HepG2 (cell line): ENCODE measurements around the gene CAPZB. TPM values are rescaled to one million over a fixed set of nuclear protein-coding genes. Genes with fewer than 3 reads are reported as not detected.

Experiments used
- CHCHD3 ChIP-seq: sonication (generic); formaldehyde crosslinking; IDR thresholded peaks from 2 replicates; pipeline ENCODE4 v1.8.0; 2022; ENCODE audit warnings: mild to moderate bottlenecking, missing genetic modification reagents, moderate library complexity
- DBP ChIP-seq: sonication (generic); formaldehyde crosslinking; IDR thresholded peaks from 2 replicates; pipeline ENCODE4 v1.4.0; 2020; ENCODE audit warnings: missing genetic modification reagents; ENCODE audit errors: not compliant biosample characterization
- ELK4 ChIP-seq: sonication (generic); formaldehyde crosslinking; IDR thresholded peaks from 2 replicates; pipeline ENCODE4 v1.9.0; 2021; ENCODE audit warnings: missing genetic modification reagents, borderline replicate concordance
- GTF3A ChIP-seq: sonication (generic); formaldehyde crosslinking; conservative IDR thresholded peaks from 2 replicates; pipeline ENCODE4 v1.4.0; 2020; ENCODE audit warnings: mild to moderate bottlenecking, missing genetic modification reagents
- HNF1B ChIP-seq: sonication (generic); formaldehyde crosslinking; IDR thresholded peaks from 2 replicates; pipeline ENCODE4 v1.5.1; 2020; ENCODE audit warnings: mild to moderate bottlenecking, moderate library complexity, missing genetic modification reagents
- IRX3 ChIP-seq: sonication (generic); formaldehyde crosslinking; IDR thresholded peaks from 2 replicates; pipeline ENCODE4 v1.8.1; 2023; ENCODE audit warnings: mild to moderate bottlenecking, low read depth, missing genetic modification reagents, borderline replicate concordance
- JUN ChIP-seq: sonication (generic); formaldehyde crosslinking; IDR thresholded peaks from 2 replicates; pipeline ENCODE4 v1.4.0; 2020; ENCODE audit warnings: mild to moderate bottlenecking, missing genetic modification reagents
- LCORL ChIP-seq, 2 experiments: fragments of 450-650 bp in 1 of 2; sonication (generic) in 1 of 2; formaldehyde crosslinking in 1 of 2; IDR thresholded peaks; 2 replicates each; pipeline versions ENCODE4 v1.5.0 to v1.6.1; 2017 to 2020; ENCODE audit warnings: antibody characterized with exemption in 1 of 2, missing genetic modification reagents in 1 of 2
- MBNL3 ChIP-seq: fragments of 250-450 bp; sonication (Bioruptor Pico); conservative IDR thresholded peaks from 2 replicates; pipeline ENCODE4 v1.8.0; 2022; ENCODE audit warnings: mild to moderate bottlenecking, inconsistent platforms
- MTA3 ChIP-seq: sonication (generic); formaldehyde crosslinking; IDR thresholded peaks from 2 replicates; pipeline ENCODE4 v1.4.0; 2020; ENCODE audit warnings: missing genetic modification reagents
- NFYC ChIP-seq: IDR thresholded peaks from 2 replicates; pipeline ENCODE4 v1.6.1; 2016; ENCODE audit warnings: missing genetic modification reagents, missing compliant biosample characterization
- POGZ ChIP-seq: sonication (generic); formaldehyde crosslinking; IDR thresholded peaks from 2 replicates; pipeline ENCODE4 v1.4.0; 2020; ENCODE audit warnings: mild to moderate bottlenecking, missing genetic modification reagents
- SUZ12 ChIP-seq: fragments of 150-350 bp; IDR thresholded peaks from 2 replicates; pipeline ENCODE4 v1.6.1; 2014; ENCODE audit warnings: low read depth, low read length
- ZBTB2 ChIP-seq: sonication (generic); formaldehyde crosslinking; IDR thresholded peaks from 2 replicates; pipeline ENCODE4 v1.8.0; 2022; ENCODE audit warnings: low read depth, missing genetic modification reagents
- ZBTB25 ChIP-seq: IDR thresholded peaks from 2 replicates; pipeline ENCODE4 v1.6.1; 2018; ENCODE audit warnings: missing genetic modification reagents
- ZBTB37 ChIP-seq: sonication (generic); formaldehyde crosslinking; IDR thresholded peaks from 2 replicates; pipeline ENCODE4 v1.4.0; 2020; ENCODE audit warnings: mild to moderate bottlenecking, missing genetic modification reagents
- ZMYM2 ChIP-seq: sonication (generic); formaldehyde crosslinking; IDR thresholded peaks from 2 replicates; pipeline ENCODE4 v1.8.0; 2022; ENCODE audit warnings: mild to moderate bottlenecking, missing genetic modification reagents
- ZNF552 ChIP-seq: sonication (generic); formaldehyde crosslinking; IDR thresholded peaks from 2 replicates; pipeline ENCODE4 v1.9.0; 2022; ENCODE audit warnings: missing genetic modification reagents, mild to moderate bottlenecking, borderline replicate concordance
- ZNF619 ChIP-seq: sonication (generic); formaldehyde crosslinking; IDR thresholded peaks from 2 replicates; pipeline ENCODE4 v1.4.0; 2020; ENCODE audit warnings: mild to moderate bottlenecking, missing genetic modification reagents
- ZNF652 ChIP-seq: IDR thresholded peaks from 2 replicates; pipeline ENCODE4 v1.6.1; 2016; ENCODE audit warnings: low read depth, borderline replicate concordance
- ZNF740 ChIP-seq: sonication (generic); formaldehyde crosslinking; IDR thresholded peaks from 2 replicates; pipeline ENCODE4 v1.4.0; 2020; ENCODE audit warnings: missing genetic modification reagents
- ZNF839 ChIP-seq: sonication (generic); formaldehyde crosslinking; IDR thresholded peaks from 2 replicates; pipeline ENCODE4 v1.4.0; 2020; ENCODE audit warnings: missing genetic modification reagents, mild to moderate bottlenecking, borderline replicate concordance
- polyA plus RNA-seq, 8 experiments: library from polyadenylated mRNA; depleted of rRNA in 3 of 8; stranded (reverse) in 7 of 8; unstranded in 1 of 8; fragments of >200 nt; fragmentation: Illumina TruSeq in 4 of 8; extraction: Trizol in 4 of 8; gene quantifications; 2 replicates each; pipeline versions ENCODE4 v1.2.1 to v1.2.3, GENCODE V29; 2011 to 2016; ENCODE audit warnings: low read depth in 4 of 8, missing spikeins in 1 of 8, mixed read lengths in 1 of 8; ENCODE audit not compliant: insufficient read depth in 1 of 8
- total RNA-seq, 5 experiments: library from RNA; depleted of rRNA; stranded (reverse); fragments of >200 nt; fragmentation: Illumina TruSeq; extraction: Trizol; gene quantifications; 2 replicates each; pipeline ENCODE4 v1.2.3, GENCODE V29; 2016; ENCODE audit warnings: low read depth in 1 of 5

CAPZB gene
- total and polyA plus RNA-seq, 2 of the 13 experiments (the other 11 are each of a cell fraction or from before 2014, with no cell fraction given) = 58.9 to 76.9 TPM

GRCh38 chr1:19338323-19338762 is 147.0 kb downstream of the CAPZB start (continued):
- no peak for TF ChIP-seq ZNF619
- peak; percentile 76 for TF ChIP-seq NFYC (CRISPR knock-in tag)
- peak; percentile 64; the same call in 1 of the 2 replicates for TF ChIP-seq ZNF839
- no peak for TF ChIP-seq SUZ12
- TF ChIP-seq ZMYM2 (CRISPR knock-in tag) = peak; percentile 72; the same call in 1 of the 2 replicates
- TF ChIP-seq CHCHD3 (CRISPR knock-in tag) = no peak
- TF ChIP-seq MTA3 (CRISPR knock-in tag) = no peak
- TF ChIP-seq GTF3A = no peak
- no peak for TF ChIP-seq ELK4 (CRISPR knock-in tag)
- TF ChIP-seq ZNF652 (CRISPR knock-in tag) = no peak
- TF ChIP-seq MBNL3 (CRISPR knock-in tag) = no peak
- no peak for TF ChIP-seq DBP (CRISPR knock-in tag)
- no peak for TF ChIP-seq ZBTB37 (CRISPR knock-in tag)
- no peak for TF ChIP-seq JUN (CRISPR knock-in tag)
- TF ChIP-seq ZNF552 = 0 out of 2 replicates have a peak, but pooled peaks have one; percentile 75
- TF ChIP-seq ZBTB2 = no peak
- TF ChIP-seq POGZ (CRISPR knock-in tag) = peak; percentile 32; the same call in 1 of the 2 replicates
- TF ChIP-seq ZBTB25 (CRISPR knock-in tag) = no peak
- TF ChIP-seq HNF1B (CRISPR knock-in tag) = 0 out of 2 replicates have a peak, but pooled peaks have one; percentile 24
- TF ChIP-seq IRX3 (CRISPR knock-in tag) = peak; percentile 78; the same call in 1 of the 2 replicates
- no peak for TF ChIP-seq LCORL (IDR thresholded peaks at IDR 0.05)
- peak; percentile 91 for TF ChIP-seq LCORL (CRISPR knock-in tag; IDR thresholded peaks at IDR 0.05)
- TF ChIP-seq ZNF740 = peak; percentile 72; the same call in 1 of the 2 replicates
